IMR-90 (cell line): ENCODE measurements around the gene CETN3. TPM values are rescaled to one million over a fixed set of nuclear protein-coding genes. Genes with fewer than 3 reads are reported as not detected.

Experiments
- ATAC-seq: fragments of 200-7000 bp; cut with Tn5 transposase; 2 replicates; pipeline ENCODE4 v1.9.1; 2020; ENCODE audit warnings: low read depth, mild to moderate bottlenecking, moderate library complexity
- BruUV-seq: library from RNA; stranded (reverse); fragments of 400-500 nt; replicated peaks from 2 replicates; lab custom pipeline; 2021; lab: Mats Ljungman, UMichigan
- CTCF ChIA-PET: fragments of 300-600 bp; formaldehyde crosslinking; extraction: SDS; loops from one replicate; lab custom pipeline; 2021; ENCODE audit warnings: antibody characterized with exemption; lab: Yijun Ruan, JAX
- POLR2A ChIA-PET: fragments of 300-600 bp; sonication (Branson Sonifier 250); formaldehyde crosslinking; loops from one replicate; lab custom pipeline; 2022; ENCODE audit warnings: antibody characterized with exemption; ENCODE audit not compliant: unreplicated experiment; lab: Charles Lee
- DNase-seq: peaks from one replicate; pipeline ENCODE4 v3.0.0; 2013
- H2AFZ ChIP-seq: replicated peaks from 2 replicates; pipeline ENCODE3; 2013; ENCODE audit warnings: low read length, mild to moderate bottlenecking; ENCODE audit not compliant: poor library complexity
- H2AK5ac ChIP-seq: 2 replicates; pipeline ENCODE4 v1.6.1; 2013; ENCODE audit warnings: low read depth, low read length, inconsistent platforms
- H2AK9ac ChIP-seq: replicated peaks from 2 replicates; pipeline ENCODE3; 2013; ENCODE audit warnings: mild to moderate bottlenecking, low read depth, low read length, moderate library complexity; ENCODE audit not compliant: poor library complexity
- H2BK120ac ChIP-seq: 2 replicates; pipeline ENCODE4 v1.6.1; 2013; ENCODE audit warnings: low read depth, low read length, inconsistent platforms
- H2BK15ac ChIP-seq: 3 replicates; pipeline ENCODE4 v1.6.1; 2013; ENCODE audit warnings: low read depth, low read length, inconsistent platforms
- H2BK20ac ChIP-seq: 2 replicates; pipeline ENCODE4 v1.6.1; 2013; ENCODE audit warnings: low read depth, mild to moderate bottlenecking, inconsistent platforms, low read length, moderate library complexity
- H2BK5ac ChIP-seq: 2 replicates; pipeline ENCODE4 v1.6.1; 2013; ENCODE audit warnings: mild to moderate bottlenecking, low read depth, low read length, inconsistent platforms; ENCODE audit not compliant: poor library complexity, severe bottlenecking
- H3K14ac ChIP-seq: replicated peaks from 2 replicates; pipeline ENCODE4 v1.6.1; 2013; ENCODE audit warnings: low read depth, low read length, inconsistent platforms
- H3K18ac ChIP-seq: 2 replicates; pipeline ENCODE4 v1.6.1; 2013; ENCODE audit warnings: low read depth, low read length, control low read depth
- H3K23ac ChIP-seq: 2 replicates; pipeline ENCODE4 v1.6.1; 2013; ENCODE audit warnings: low read depth, low read length, inconsistent platforms
- H3K27ac ChIP-seq: 2 replicates; pipeline ENCODE4 v1.5.1; 2013; ENCODE audit warnings: mild to moderate bottlenecking, control low read depth, low read length; ENCODE audit not compliant: insufficient read depth
- H3K27me3 ChIP-seq: 2 replicates; pipeline ENCODE4 v1.6.1; 2013; ENCODE audit warnings: low read length; ENCODE audit not compliant: control insufficient read depth, insufficient read depth
- H3K36me3 ChIP-seq: 2 replicates; pipeline ENCODE4 v1.6.1; 2013; ENCODE audit warnings: low read length, mixed read lengths; ENCODE audit not compliant: control insufficient read depth, insufficient read depth
- H3K4ac ChIP-seq: 2 replicates; pipeline ENCODE4 v1.6.1; 2013; ENCODE audit warnings: low read depth, low read length, inconsistent platforms
- H3K4me1 ChIP-seq: 2 replicates; pipeline ENCODE4 v1.6.1; 2013; ENCODE audit warnings: low read length, mixed read lengths; ENCODE audit not compliant: control insufficient read depth, insufficient read depth
- H3K4me2 ChIP-seq: 2 replicates; pipeline ENCODE4 v1.6.1; 2013; ENCODE audit warnings: low read depth, mild to moderate bottlenecking, control low read depth, low read length, moderate library complexity
- H3K4me3 ChIP-seq: 2 replicates; pipeline ENCODE4 v1.5.1; 2013; ENCODE audit warnings: low read depth, mild to moderate bottlenecking, control low read depth, low read length, moderate library complexity; ENCODE audit not compliant: insufficient read depth
- H3K56ac ChIP-seq: 2 replicates; pipeline ENCODE4 v1.6.1; 2013; ENCODE audit warnings: low read length, inconsistent platforms; ENCODE audit not compliant: insufficient read depth; ENCODE audit errors: extremely low read depth
- H3K79me1 ChIP-seq, 2 experiments: 2 replicates each; pipeline ENCODE4 v1.6.1; 2013; ENCODE audit warnings: low read length in 2 of 2, inconsistent platforms in 1 of 2, low read depth in 1 of 2
- H3K9ac ChIP-seq: 2 replicates; pipeline ENCODE4 v1.6.1; 2013; ENCODE audit warnings: low read depth, low read length, control low read depth
- H3K9me1 ChIP-seq: 2 replicates; pipeline ENCODE4 v1.6.1; 2013; ENCODE audit warnings: low read length, inconsistent platforms; ENCODE audit not compliant: insufficient read depth
- H3K9me3 ChIP-seq: 2 replicates; pipeline ENCODE4 v1.6.1; 2013; ENCODE audit warnings: low read length; ENCODE audit not compliant: control insufficient read depth, insufficient read depth
- H4K20me1 ChIP-seq: 2 replicates; pipeline ENCODE4 v1.6.1; 2013; ENCODE audit warnings: low read length, inconsistent platforms; ENCODE audit not compliant: insufficient read depth
- H4K5ac ChIP-seq: 2 replicates; pipeline ENCODE4 v1.6.1; 2013; ENCODE audit warnings: mild to moderate bottlenecking, low read depth, low read length, control low read depth
- H4K8ac ChIP-seq, 2 experiments: 2 replicates each; pipeline ENCODE4 v1.6.1; 2013; ENCODE audit warnings: low read depth in 2 of 2, low read length in 2 of 2, control low read depth in 1 of 2, inconsistent platforms in 1 of 2
- H4K91ac ChIP-seq: 2 replicates; pipeline ENCODE4 v1.6.1; 2013; ENCODE audit warnings: low read depth, low read length, inconsistent platforms; ENCODE audit not compliant: insufficient read depth
- BHLHE40 ChIP-seq: fragments of 150-350 bp; IDR thresholded peaks from 2 replicates; pipeline ENCODE4 v1.6.1; 2016; ENCODE audit warnings: mild to moderate bottlenecking, low read depth, low read length
- CEBPB ChIP-seq: IDR thresholded peaks from 2 replicates; pipeline ENCODE4 v1.6.1; 2012; ENCODE audit warnings: low read depth, low read length, improper control_type of control experiment
- CHD1 ChIP-seq: IDR thresholded peaks from 2 replicates; pipeline ENCODE4 v1.6.1; 2012; ENCODE audit warnings: low read depth, low read length, improper control_type of control experiment
- FOS ChIP-seq: fragments of 150-350 bp; IDR thresholded peaks from 2 replicates; pipeline ENCODE4 v1.6.1; 2016; ENCODE audit warnings: low read depth, low read length
- MAFK ChIP-seq: IDR thresholded peaks from 2 replicates; pipeline ENCODE4 v1.6.1; 2012; ENCODE audit warnings: low read depth, low read length, improper control_type of control experiment
- MAZ ChIP-seq: IDR thresholded peaks from 2 replicates; pipeline ENCODE4 v1.6.1; 2012; ENCODE audit warnings: low read depth, mild to moderate bottlenecking, low read length, improper control_type of control experiment, moderate library complexity, borderline replicate concordance
- MXI1 ChIP-seq: IDR thresholded peaks from 2 replicates; pipeline ENCODE4 v1.6.1; 2012; ENCODE audit warnings: low read depth, mild to moderate bottlenecking, low read length, moderate library complexity, borderline replicate concordance
- POLR2A ChIP-seq: IDR thresholded peaks from 2 replicates; pipeline ENCODE4 v1.6.1; 2012; ENCODE audit warnings: mild to moderate bottlenecking, low read depth, low read length
- RCOR1 ChIP-seq: IDR thresholded peaks from 2 replicates; pipeline ENCODE4 v1.6.1; 2012; ENCODE audit warnings: mild to moderate bottlenecking, low read length, improper control_type of control experiment; ENCODE audit not compliant: insufficient replicate concordance
- RFX5 ChIP-seq: IDR thresholded peaks from 2 replicates; pipeline ENCODE4 v1.8.0; 2012; ENCODE audit warnings: low read depth, mild to moderate bottlenecking, low read length, moderate library complexity
- SMC3 ChIP-seq: fragments of 150-350 bp; IDR thresholded peaks from 2 replicates; pipeline ENCODE4 v1.6.1; 2016; ENCODE audit warnings: low read depth, mild to moderate bottlenecking, antibody characterized with exemption, low read length, moderate library complexity
- USF2 ChIP-seq: fragments of 150-350 bp; IDR thresholded peaks from 2 replicates; pipeline ENCODE4 v1.6.1; 2017; ENCODE audit warnings: mild to moderate bottlenecking, antibody characterized with exemption, low read length, low read depth
- dilution Hi-C: fragments of 300-500 bp; cut with HindIII; formaldehyde crosslinking; loops from one replicate; pipeline ENCODE4 v1.14.3; 2018; ENCODE audit warnings: low sequenced_read_pairs; ENCODE audit not compliant: unreplicated experiment
- in situ Hi-C: fragments of 300-500 bp; cut with MboI; formaldehyde crosslinking; loops from 3 replicates; pipeline ENCODE4 v1.14.3; 2019; ENCODE audit warnings: low sequenced_read_pairs, inconsistent platforms, mixed read lengths
- intact Hi-C: fragments of 100-400 bp; cut with micrococcal nuclease; formaldehyde crosslinking; loops from 2 replicates; pipeline ENCODE4 v1.10.0; 2022
- polyA plus RNA-seq, 3 experiments: library from polyadenylated mRNA; depleted of rRNA; stranded (reverse); fragments of >200 nt; gene quantifications; 2 replicates each; pipeline ENCODE4 v1.2.3, GENCODE V29; 2012; ENCODE audit warnings: low replicate concordance in 1 of 3
- total RNA-seq: library from RNA; depleted of rRNA; stranded (reverse); fragments of >200 nt; gene quantifications from 2 replicates; pipeline ENCODE4 v1.2.3, GENCODE V29; 2012
- TF ChIP-seq, protein P1 (sequence below): conservative IDR thresholded peaks from 2 replicates; pipeline ENCODE4 v1.5.1; 2012; ENCODE audit warnings: mild to moderate bottlenecking, low read depth, low read length, improper control_type of control experiment

The CETN3 gene
- total and polyA plus RNA-seq, 2 of the 4 experiments (the other 2 are of a cell fraction), result 1.1 to 6.5 TPM

DNA sequence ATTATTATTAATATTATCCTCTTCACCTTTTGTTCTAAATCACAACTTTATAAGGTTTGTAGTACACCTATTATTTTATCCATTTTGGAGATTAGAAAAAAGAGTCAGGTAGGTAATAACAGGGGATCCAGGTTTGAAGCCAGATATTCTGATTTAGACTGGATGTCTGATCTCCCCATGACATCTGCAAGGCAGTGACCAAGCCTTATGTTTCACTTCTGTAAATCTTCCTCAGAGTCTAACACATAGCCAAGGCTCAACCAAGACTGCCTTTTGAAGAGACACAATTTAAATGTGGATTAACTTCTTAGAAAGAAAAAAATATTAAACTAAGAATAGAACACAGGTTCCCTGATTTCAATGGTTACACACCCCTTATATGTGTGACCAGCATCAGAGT lies 44.2 kb downstream of the CETN3 start:
- no peaks in the 10 kb centered on the region for H3K79me1 ChIP-seq
- dilution Hi-C loops, result no loop called here
- H2AFZ ChIP-seq, result no peak overlapping the region
- no peak overlapping the region for H4K8ac ChIP-seq
- H3K23ac ChIP-seq, result no peak overlapping the region
- in situ Hi-C loops, result no loop called here
- no peak overlapping the region for H4K91ac ChIP-seq
- no TSS peak for BruUV-seq
- ChIA-PET CTCF (no interaction called here), POLR2A (no interaction called here)
- H3K27me3 ChIP-seq, result no peaks in the 10 kb centered on the region
- H2BK20ac ChIP-seq, result no peak overlapping the region
- no peak overlapping the region for H2AK5ac ChIP-seq
- H3K27ac ChIP-seq, result no peak overlapping the region
- H3K9me3 ChIP-seq, result no peaks in the 10 kb centered on the region
- H4K5ac ChIP-seq, result no peak overlapping the region
- H3K36me3 ChIP-seq, result no peaks in the 10 kb centered on the region
- ATAC-seq (no peak), DNase-seq (no peak)
- H3K9me1 ChIP-seq, result no peaks in the 10 kb centered on the region
- H2AK9ac ChIP-seq, result no peak overlapping the region
- no peak overlapping the region for H3K14ac ChIP-seq
- H2BK15ac ChIP-seq, result no peak overlapping the region
- no peak overlapping the region for H3K4ac ChIP-seq
- TF ChIP-seq POLR2A (no peak), MXI1 (no peak), RFX5 (no peak), CEBPB (no peak), BHLHE40 (no peak), MAZ (no peak), FOS (no peak), SMC3 (no peak), RCOR1 (no peak), MAFK (no peak), CHD1 (no peak), USF2 (no peak)
- TF ChIP-seq, protein P1, sequence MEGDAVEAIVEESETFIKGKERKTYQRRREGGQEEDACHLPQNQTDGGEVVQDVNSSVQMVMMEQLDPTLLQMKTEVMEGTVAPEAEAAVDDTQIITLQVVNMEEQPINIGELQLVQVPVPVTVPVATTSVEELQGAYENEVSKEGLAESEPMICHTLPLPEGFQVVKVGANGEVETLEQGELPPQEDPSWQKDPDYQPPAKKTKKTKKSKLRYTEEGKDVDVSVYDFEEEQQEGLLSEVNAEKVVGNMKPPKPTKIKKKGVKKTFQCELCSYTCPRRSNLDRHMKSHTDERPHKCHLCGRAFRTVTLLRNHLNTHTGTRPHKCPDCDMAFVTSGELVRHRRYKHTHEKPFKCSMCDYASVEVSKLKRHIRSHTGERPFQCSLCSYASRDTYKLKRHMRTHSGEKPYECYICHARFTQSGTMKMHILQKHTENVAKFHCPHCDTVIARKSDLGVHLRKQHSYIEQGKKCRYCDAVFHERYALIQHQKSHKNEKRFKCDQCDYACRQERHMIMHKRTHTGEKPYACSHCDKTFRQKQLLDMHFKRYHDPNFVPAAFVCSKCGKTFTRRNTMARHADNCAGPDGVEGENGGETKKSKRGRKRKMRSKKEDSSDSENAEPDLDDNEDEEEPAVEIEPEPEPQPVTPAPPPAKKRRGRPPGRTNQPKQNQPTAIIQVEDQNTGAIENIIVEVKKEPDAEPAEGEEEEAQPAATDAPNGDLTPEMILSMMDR, result no peak
- no peak overlapping the region for H3K4me2 ChIP-seq
- H2BK5ac ChIP-seq, result no peak overlapping the region
- no peak overlapping the region for H3K18ac ChIP-seq
- intact Hi-C loops, result no loop called here
- H3K9ac ChIP-seq, result no peak overlapping the region
- no peak overlapping the region for H2BK120ac ChIP-seq
- no peaks in the 10 kb centered on the region for H4K20me1 ChIP-seq
- H3K4me3 ChIP-seq, result no peak overlapping the region
- no peak overlapping the region for H3K56ac ChIP-seq
- no peaks in the 10 kb centered on the region for H3K4me1 ChIP-seq
